NT2/D1 (cell line): ENCODE data around the gene DNAAF5.

Experiments used
- DNase-seq: peaks from one replicate; pipeline ENCODE4 v3.0.0-alpha.2; 2011; ENCODE audit warnings: low read depth, low spot score
- H3K27me3 ChIP-seq: 2 replicates; pipeline ENCODE4 v1.6.0; 2011; ENCODE audit warnings: mild to moderate bottlenecking; ENCODE audit not compliant: insufficient read length, insufficient read depth
- H3K36me3 ChIP-seq: 2 replicates; pipeline ENCODE4 v1.6.1; 2011; ENCODE audit warnings: mild to moderate bottlenecking, low read length, mixed read lengths; ENCODE audit not compliant: insufficient read depth, insufficient read length
- H3K4me1 ChIP-seq: 2 replicates; pipeline ENCODE4 v1.5.1; 2011; ENCODE audit not compliant: insufficient read depth, insufficient read length
- H3K4me3 ChIP-seq: 2 replicates; pipeline ENCODE4 v1.5.1; 2011; ENCODE audit warnings: low read depth; ENCODE audit not compliant: insufficient read length
- H3K9ac ChIP-seq: 2 replicates; pipeline ENCODE4 v1.6.0; 2011; ENCODE audit warnings: low read depth; ENCODE audit not compliant: insufficient read length
- H3K9me3 ChIP-seq: 2 replicates; pipeline ENCODE4 v1.5.1; 2011; ENCODE audit warnings: mild to moderate bottlenecking, low read length; ENCODE audit not compliant: insufficient read depth
- SUZ12 ChIP-seq: IDR thresholded peaks from 2 replicates; pipeline ENCODE4 v1.6.1; 2011; ENCODE audit not compliant: insufficient read length, insufficient read depth; ENCODE audit errors: extremely low read depth
- YY1 ChIP-seq: IDR thresholded peaks from 2 replicates; pipeline ENCODE4 v1.6.1; 2011; ENCODE audit not compliant: insufficient read length, insufficient read depth
- ZNF274 ChIP-seq: IDR thresholded peaks from 2 replicates; pipeline ENCODE4 v1.6.1; 2011; ENCODE audit warnings: mild to moderate bottlenecking, low read depth, low read length

Gene DNAAF5

DNA sequence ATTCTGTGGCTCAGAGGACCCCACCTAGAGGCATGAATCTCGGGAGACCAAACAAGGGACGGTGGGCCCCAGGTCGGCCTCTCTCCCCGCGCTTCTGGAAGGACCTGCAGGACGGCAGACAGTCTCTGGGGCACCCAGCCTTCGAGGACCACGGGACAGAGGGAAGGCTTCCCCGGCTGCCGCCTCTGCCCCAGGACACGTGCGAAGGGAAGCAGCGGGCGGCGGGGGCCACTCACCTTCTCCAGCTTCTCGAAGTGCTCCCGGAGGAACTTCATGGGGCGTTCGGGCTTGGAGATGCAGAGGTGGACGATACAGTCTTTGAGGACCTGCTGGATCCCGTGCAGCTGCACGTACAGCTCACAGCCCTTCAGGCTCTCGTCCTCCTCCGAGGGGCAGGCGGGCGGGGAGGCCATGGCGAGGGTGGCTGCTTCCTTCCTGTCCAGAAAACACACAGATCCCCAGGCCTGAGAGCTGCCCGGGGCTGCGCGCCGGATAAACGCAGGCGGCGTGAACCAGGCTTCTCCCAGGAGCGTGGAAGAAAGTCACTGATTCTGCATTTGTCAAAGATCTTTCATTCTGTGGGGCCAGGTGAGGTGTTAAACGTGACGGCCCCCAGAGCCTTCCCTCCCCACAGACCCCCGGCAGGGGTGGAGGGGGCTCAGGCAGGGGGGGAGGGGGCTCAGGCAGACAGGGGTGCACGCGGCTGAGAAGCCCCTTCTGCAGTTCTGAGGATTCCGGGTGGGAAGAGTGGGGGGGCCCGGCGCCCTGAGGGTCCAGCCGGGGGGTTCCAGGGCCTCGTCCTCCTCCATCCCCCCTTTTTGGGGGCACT is 15.2 kb upstream of the DNAAF5 start:
- Histone ChIP-seq H3K4me1 (peaks cover 2% of the 10 kb centered on the region), H3K4me3 (no peak overlapping the region), H3K27me3 (no peaks in the 10 kb centered on the region), H3K9ac (no peak overlapping the region), H3K9me3 (no peaks in the 10 kb centered on the region), H3K36me3 (peaks cover 37% of the 10 kb centered on the region)
- TF ChIP-seq SUZ12 (no peak), ZNF274 (no peak), YY1 (no peak)
- no peak for DNase-seq

DNA sequence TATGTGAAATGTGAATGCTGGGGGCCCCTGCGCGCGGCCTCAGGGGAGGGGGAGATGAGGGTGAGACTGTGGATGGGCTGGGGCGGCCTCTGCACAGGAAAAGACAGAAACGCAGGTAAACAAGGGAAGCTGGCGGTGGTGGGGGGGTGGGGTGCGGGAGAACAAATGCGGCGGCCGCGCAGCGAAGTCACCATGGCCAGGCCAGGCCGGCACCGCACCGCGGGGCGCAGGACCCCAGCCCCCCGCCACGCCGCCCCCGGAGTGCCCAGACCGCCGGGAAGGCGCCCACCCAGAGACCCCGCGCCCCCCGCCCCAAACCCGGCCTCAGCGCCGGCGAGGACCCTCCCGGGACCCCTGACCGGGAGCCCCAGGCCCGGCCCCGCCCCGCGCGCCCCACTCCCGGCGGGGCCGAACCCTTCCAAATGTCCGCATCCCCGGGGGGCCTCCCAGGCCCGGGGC is 14.5 kb upstream of the DNAAF5 start:
- Histone ChIP-seq H3K9ac (no peak overlapping the region), H3K27me3 (no peaks in the 10 kb centered on the region), H3K4me3 (no peak overlapping the region), H3K9me3 (no peaks in the 10 kb centered on the region), H3K4me1 (peaks cover 2% of the 10 kb centered on the region), H3K36me3 (peaks cover 37% of the 10 kb centered on the region)
- DNase-seq, result no peak
- TF ChIP-seq YY1 (no peak), SUZ12 (no peak), ZNF274 (no peak)

DNA sequence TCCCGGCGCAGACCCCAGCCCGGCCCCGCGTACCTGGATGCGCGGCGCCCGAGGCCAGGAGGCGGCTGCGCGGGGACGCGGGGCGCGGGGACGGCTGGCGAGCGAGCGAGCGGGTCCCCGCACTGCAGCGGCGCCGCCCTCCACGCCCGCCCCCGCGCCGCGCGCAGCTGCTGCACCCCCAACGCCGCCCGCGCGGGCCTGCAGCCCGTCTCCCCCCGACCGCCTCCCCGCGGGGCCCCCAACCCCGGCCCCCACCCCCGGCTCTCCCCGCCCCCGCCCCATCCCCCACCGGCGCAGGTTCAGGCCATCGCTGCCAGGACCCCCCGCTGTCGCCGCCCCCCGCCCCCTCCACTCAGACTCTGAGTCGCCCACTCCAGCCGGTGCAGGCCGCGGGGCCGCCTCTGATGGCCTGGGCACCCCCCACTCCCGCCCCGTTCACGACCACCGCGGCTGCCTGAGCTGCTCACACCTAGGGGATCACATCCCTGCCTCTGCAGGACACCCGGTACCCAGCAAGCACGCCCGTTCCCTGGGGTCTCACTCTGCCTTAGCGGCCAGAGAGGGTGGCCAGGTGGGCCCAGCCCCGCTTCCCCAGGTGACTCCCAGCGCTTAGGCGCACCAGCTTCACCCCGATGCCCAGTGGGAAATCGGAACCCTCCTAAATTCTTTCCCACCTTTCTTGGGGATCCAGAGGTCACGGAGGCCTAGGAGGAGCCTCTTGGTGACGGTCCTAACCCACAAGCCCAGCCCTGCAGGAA is 13.9 kb upstream of the DNAAF5 start:
- H3K9ac ChIP-seq, result no peak overlapping the region
- no peak overlapping the region for H3K4me3 ChIP-seq
- H3K9me3 ChIP-seq, result no peaks in the 10 kb centered on the region
- TF ChIP-seq YY1, result no peak
- DNase-seq, result no peak
- H3K36me3 ChIP-seq, result peaks cover 33% of the 10 kb centered on the region
- no peaks in the 10 kb centered on the region for H3K27me3 ChIP-seq
- peaks cover 2% of the 10 kb centered on the region for H3K4me1 ChIP-seq

DNA sequence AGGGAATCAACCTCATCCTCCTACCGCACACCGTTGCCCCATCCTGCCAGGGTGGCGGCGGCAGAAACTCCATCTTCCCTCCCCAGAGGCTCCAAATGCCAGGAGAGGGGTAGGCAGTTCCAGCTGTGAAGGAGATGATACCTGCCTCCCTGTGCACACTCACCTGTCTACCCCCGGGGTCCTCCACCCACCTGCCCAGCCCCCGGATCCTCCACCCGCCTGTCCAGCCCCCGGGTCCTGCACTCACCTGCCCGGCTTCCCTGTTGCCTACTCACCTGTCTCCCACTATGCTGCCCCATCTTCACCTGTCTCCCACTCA is 13.4 kb upstream of the DNAAF5 start:
- Histone ChIP-seq H3K9ac (no peak overlapping the region), H3K27me3 (no peaks in the 10 kb centered on the region), H3K36me3 (peaks cover 28% of the 10 kb centered on the region), H3K4me3 (no peak overlapping the region), H3K9me3 (no peaks in the 10 kb centered on the region), H3K4me1 (peaks cover 2% of the 10 kb centered on the region)
- TF ChIP-seq ZNF274 (no peak), SUZ12 (no peak), YY1 (no peak)
- no peak for DNase-seq

DNA sequence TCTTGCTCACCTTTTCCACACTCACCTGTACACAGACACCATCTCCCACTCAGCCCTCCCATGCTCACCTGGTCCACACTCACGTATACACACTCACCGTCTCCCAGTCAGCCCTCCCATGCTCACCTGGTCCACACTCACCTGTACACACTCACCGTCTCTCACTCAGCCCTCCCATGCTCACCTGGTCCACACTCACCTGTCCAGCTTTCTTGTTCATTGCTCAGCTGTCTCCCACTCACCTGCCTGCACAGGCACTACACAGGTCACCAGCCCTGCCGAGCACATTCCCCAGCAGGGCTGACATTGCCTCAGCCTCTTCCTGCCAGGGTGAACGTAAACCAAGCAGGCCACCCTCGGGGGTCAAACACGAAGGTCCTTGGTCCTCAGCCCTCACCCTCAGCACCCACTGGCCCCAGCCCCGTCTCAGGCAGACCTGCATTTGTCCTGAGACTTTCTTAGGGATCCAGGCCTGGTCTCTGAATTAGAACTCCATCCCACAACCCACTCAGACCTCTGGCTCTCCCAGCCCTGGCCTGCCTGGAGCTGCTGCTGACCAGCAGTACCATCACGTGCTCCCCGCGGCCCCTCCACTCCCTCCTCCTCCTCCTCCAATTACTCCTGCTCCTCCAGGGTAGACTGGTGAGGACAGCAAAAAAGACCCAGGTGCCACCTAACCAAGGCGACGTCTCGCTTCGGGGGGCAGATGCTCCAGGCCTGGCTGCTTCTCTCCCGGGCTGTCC is 12.8 kb upstream of the DNAAF5 start:
- Histone ChIP-seq H3K9ac (no peak overlapping the region), H3K9me3 (no peaks in the 10 kb centered on the region), H3K27me3 (no peaks in the 10 kb centered on the region), H3K4me1 (peaks cover 2% of the 10 kb centered on the region), H3K36me3 (peaks cover 27% of the 10 kb centered on the region), H3K4me3 (no peak overlapping the region)
- TF ChIP-seq YY1 (no peak), SUZ12 (no peak), ZNF274 (no peak)
- no peak for DNase-seq

DNA sequence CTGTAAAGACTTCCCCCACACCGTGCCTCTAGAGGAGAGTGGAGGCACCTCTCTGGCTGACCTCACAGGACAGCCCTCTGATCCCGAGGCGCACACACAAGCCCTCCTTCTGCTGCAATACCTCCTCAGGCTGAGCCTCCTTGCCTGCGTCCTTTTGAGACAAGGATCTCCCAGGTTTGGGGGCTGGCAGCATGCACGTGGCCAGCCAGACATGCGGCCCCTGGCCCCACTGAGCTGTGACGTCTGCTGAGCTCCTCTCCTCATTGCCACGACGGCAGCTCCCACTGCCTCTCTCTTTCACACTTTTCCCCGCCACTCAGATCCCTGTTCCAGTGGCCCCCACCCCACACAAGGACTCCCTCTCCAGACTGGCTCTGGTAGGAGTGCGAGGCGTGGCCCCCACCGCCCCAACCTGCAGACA is 12.2 kb upstream of the DNAAF5 start:
- Histone ChIP-seq H3K4me1 (peaks cover 2% of the 10 kb centered on the region), H3K4me3 (no peak overlapping the region), H3K36me3 (peaks cover 27% of the 10 kb centered on the region), H3K9ac (no peak overlapping the region), H3K27me3 (no peaks in the 10 kb centered on the region), H3K9me3 (no peaks in the 10 kb centered on the region)
- no peak for DNase-seq
- TF ChIP-seq SUZ12 (no peak), ZNF274 (no peak), YY1 (no peak)

DNA sequence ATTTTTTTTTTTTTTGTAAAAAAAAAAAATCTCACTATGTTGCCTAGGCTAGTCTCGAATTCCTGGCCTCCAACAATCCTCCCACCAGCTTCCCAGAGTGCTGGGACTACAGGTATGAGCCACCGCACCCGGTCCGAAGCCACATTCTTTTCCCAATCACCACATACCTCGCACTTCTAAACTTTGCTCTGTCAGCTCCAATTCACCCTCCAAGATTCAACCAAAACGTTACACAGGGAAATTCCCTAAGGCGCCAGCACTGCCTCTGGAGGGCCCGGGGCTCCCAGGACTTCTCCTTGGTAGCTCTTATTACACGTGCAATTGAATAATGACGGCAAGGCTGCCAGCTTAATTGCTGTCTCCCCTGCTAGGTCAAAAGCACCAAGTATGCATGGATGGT is 10.3 kb upstream of the DNAAF5 start:
- Histone ChIP-seq H3K9me3 (no peaks in the 10 kb centered on the region; the same call in 1 of the 2 replicates), H3K27me3 (no peaks in the 10 kb centered on the region), H3K4me1 (no peaks in the 10 kb centered on the region), H3K9ac (no peak overlapping the region), H3K4me3 (no peak overlapping the region), H3K36me3 (peaks cover 16% of the 10 kb centered on the region)
- DNase-seq, result no peak
- no peak for TF ChIP-seq ZNF274
- no peak for TF ChIP-seq YY1
- TF ChIP-seq SUZ12, result no peak
